ENCODE results near the gene IDI1. TPM values are rescaled to one million over a fixed set of nuclear protein-coding genes. Genes with fewer than 3 reads are reported as not detected.

The IDI1 gene
- total and polyA plus RNA-seq, 2 donors (not counting 1 experiment from before 2014, with no cell fraction given) = 59.8 to 167 TPM

DNA sequence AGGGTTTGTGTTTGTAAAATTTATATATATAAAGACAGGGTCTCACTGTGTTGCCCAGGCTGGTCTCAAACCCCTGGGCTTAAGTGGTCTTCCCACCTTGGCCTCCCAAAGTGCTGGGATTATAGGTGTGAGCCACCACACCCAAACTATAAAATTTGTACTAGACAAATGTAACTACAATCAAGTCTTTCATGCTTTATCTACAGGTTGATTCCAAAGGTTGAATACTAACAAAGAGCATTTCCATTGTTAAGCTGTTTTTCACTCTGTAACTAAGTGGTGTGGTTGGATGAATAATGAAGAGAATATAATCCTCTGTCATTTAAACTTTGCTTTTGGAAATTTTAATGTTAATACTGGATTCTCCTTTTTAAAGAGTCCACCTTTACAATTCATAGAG is 29.7 kb upstream of the IDI1 start:
- no peak for ATAC-seq (ENCODE audit: low read depth)
- Mint-ChIP-seq H3K4me1 (no peaks in the 10 kb centered on the region), H3K27ac (no peak overlapping the region), H3K4me3 (no peak overlapping the region), H3K9me3 (ENCODE audit: insufficient read depth) (no peaks in the 10 kb centered on the region), H3K27me3 (no peaks in the 10 kb centered on the region)
- Histone ChIP-seq H3K4me3 (ENCODE audit: control extremely low read depth in 1 of 5, extremely low read depth in 1 of 5, insufficient read depth in 1 of 5, low read depth in 2 of 5, low read length in 4 of 5) (no peak overlapping the region), H2AFZ (ENCODE audit: insufficient read depth, low read depth, low read length, poor library complexity, severe bottlenecking) (no peak overlapping the region), H3K36me3 (replicated peaks in 1 of 2; ENCODE audit: control extremely low read depth in 1 of 2, control insufficient read depth in 1 of 2, extremely low read depth in 1 of 2, insufficient read depth in 2 of 2, low read length in 1 of 2) (peaks cover 0 to 56% of the 10 kb centered on the region in 2 experiments), H3K4me2 (replicated peaks; ENCODE audit: low read depth, low read length, poor library complexity, severe bottlenecking) (no peak overlapping the region), H4K20me1 (ENCODE audit: control insufficient read depth, insufficient read depth, low read length, poor library complexity, severe bottlenecking) (peaks cover 27% of the 10 kb centered on the region), H3K27me3 (replicated peaks in 1 of 4; ENCODE audit: control extremely low read depth in 1 of 4, control insufficient read depth in 3 of 4, insufficient read depth in 4 of 4, low read length in 3 of 4) (no peaks in the 10 kb centered on the region), H3K9me3 (ENCODE audit: control extremely low read depth in 1 of 3, control insufficient read depth in 2 of 3, insufficient read depth in 1 of 3, low read length in 2 of 3) (no peaks in the 10 kb centered on the region), H3K4me1 (ENCODE audit: control insufficient read depth in 2 of 2, insufficient read depth in 2 of 2, low read length in 2 of 2) (no peaks in the 10 kb centered on the region), H3K27ac (ENCODE audit: low read length in 2 of 2) (no peak overlapping the region), H3K9ac (ENCODE audit: low read length) (no peak overlapping the region), H3K79me2 (ENCODE audit: control insufficient read depth, insufficient read depth, low read length) (peaks cover 34% of the 10 kb centered on the region)
- POLR2A ChIA-PET = no interaction called here
- intact Hi-C loops (cut with micrococcal nuclease) = no loop called here
- CTCF ChIA-PET = interaction anchor here (0.6 kb wide), 1 partner anchor 587 kb away, joined by 3 read pairs; no protein-coding TSS in a partner anchor
- no peak for DNase-seq
- TF ChIP-seq, protein P1, sequence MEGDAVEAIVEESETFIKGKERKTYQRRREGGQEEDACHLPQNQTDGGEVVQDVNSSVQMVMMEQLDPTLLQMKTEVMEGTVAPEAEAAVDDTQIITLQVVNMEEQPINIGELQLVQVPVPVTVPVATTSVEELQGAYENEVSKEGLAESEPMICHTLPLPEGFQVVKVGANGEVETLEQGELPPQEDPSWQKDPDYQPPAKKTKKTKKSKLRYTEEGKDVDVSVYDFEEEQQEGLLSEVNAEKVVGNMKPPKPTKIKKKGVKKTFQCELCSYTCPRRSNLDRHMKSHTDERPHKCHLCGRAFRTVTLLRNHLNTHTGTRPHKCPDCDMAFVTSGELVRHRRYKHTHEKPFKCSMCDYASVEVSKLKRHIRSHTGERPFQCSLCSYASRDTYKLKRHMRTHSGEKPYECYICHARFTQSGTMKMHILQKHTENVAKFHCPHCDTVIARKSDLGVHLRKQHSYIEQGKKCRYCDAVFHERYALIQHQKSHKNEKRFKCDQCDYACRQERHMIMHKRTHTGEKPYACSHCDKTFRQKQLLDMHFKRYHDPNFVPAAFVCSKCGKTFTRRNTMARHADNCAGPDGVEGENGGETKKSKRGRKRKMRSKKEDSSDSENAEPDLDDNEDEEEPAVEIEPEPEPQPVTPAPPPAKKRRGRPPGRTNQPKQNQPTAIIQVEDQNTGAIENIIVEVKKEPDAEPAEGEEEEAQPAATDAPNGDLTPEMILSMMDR (IDR thresholded peaks at IDR 0.05) = no peak
- TF ChIP-seq EZH2 (IDR thresholded peaks at IDR 0.05; ENCODE audit: borderline replicate concordance, insufficient read depth, low read depth, low read length, poor library complexity, severe bottlenecking) = no peak

GRCh38 chr10:1074748-1075308 is 25.9 kb upstream of the IDI1 start:
- WGBS (ENCODE audit: insufficient coverage) = 93% methylated on average over 18 of the region's 18 CpGs
- no peaks in the 10 kb centered on the region for H3K9me3 Mint-ChIP-seq (ENCODE audit: insufficient read depth)
- no peaks in the 10 kb centered on the region for H3K9me3 ChIP-seq (ENCODE audit: control extremely low read depth in 1 of 3, control insufficient read depth in 2 of 3, insufficient read depth in 1 of 3, low read length in 2 of 3)
- no peaks in the 10 kb centered on the region for H3K4me1 Mint-ChIP-seq
- no peak overlapping the region for H3K4me2 ChIP-seq (replicated peaks; ENCODE audit: low read depth, low read length, poor library complexity, severe bottlenecking)
- peaks cover 0 to 45% of the 10 kb centered on the region in 2 experiments for H3K36me3 ChIP-seq (replicated peaks in 1 of 2; ENCODE audit: control extremely low read depth in 1 of 2, control insufficient read depth in 1 of 2, extremely low read depth in 1 of 2, insufficient read depth in 2 of 2, low read length in 1 of 2)
- DNase-seq = no peak
- TF ChIP-seq, protein P1 (IDR thresholded peaks at IDR 0.05) = peak; percentile 35
- TF ChIP-seq EZH2 (IDR thresholded peaks at IDR 0.05; ENCODE audit: borderline replicate concordance, insufficient read depth, low read depth, low read length, poor library complexity, severe bottlenecking) = no peak
- H3K79me2 ChIP-seq (ENCODE audit: control insufficient read depth, insufficient read depth, low read length) = peaks cover 40% of the 10 kb centered on the region
- H3K4me3 Mint-ChIP-seq = no peak overlapping the region
- no peak overlapping the region for H3K9ac ChIP-seq (ENCODE audit: low read length)
- no peak overlapping the region for H3K27ac Mint-ChIP-seq
- no peak overlapping the region for H3K27ac ChIP-seq (ENCODE audit: low read length in 2 of 2)
- ChIA-PET CTCF (interaction anchor here (1.1 kb wide), 1 partner anchor 564 kb away, joined by 3 read pairs; no protein-coding TSS in a partner anchor), POLR2A (no interaction called here)
- no peaks in the 10 kb centered on the region for H3K27me3 Mint-ChIP-seq
- no peaks in the 10 kb centered on the region for H3K4me1 ChIP-seq (ENCODE audit: control insufficient read depth in 2 of 2, insufficient read depth in 2 of 2, low read length in 2 of 2)
- H3K4me3 ChIP-seq (ENCODE audit: control extremely low read depth in 1 of 5, extremely low read depth in 1 of 5, insufficient read depth in 1 of 5, low read depth in 2 of 5, low read length in 4 of 5) = no peak overlapping the region
- no peak overlapping the region for H2AFZ ChIP-seq (ENCODE audit: insufficient read depth, low read depth, low read length, poor library complexity, severe bottlenecking)
- ATAC-seq (ENCODE audit: low read depth) = no peak
- intact Hi-C loops (cut with micrococcal nuclease) = no loop called here
- peaks cover 42% of the 10 kb centered on the region for H4K20me1 ChIP-seq (ENCODE audit: control insufficient read depth, insufficient read depth, low read length, poor library complexity, severe bottlenecking)
- H3K27me3 ChIP-seq (replicated peaks in 1 of 4; ENCODE audit: control extremely low read depth in 1 of 4, control insufficient read depth in 3 of 4, insufficient read depth in 4 of 4, low read length in 3 of 4) = no peaks in the 10 kb centered on the region
